Astrocyte (in vitro differentiated cells and primary cell): ENCODE measurements around the gene BRD7.

Experiments used
- CTCF ChIP-seq: IDR thresholded peaks from 2 replicates; pipeline ENCODE4 v1.5.1; 2011; ENCODE audit warnings: low read depth, mild to moderate bottlenecking, inconsistent platforms, low read length, moderate library complexity; ENCODE audit not compliant: insufficient read depth
- EZH2 ChIP-seq: IDR thresholded peaks from 2 replicates; pipeline ENCODE4 v1.6.1; 2012; ENCODE audit warnings: mild to moderate bottlenecking, low read length, inconsistent platforms; ENCODE audit not compliant: insufficient read depth

- TF ChIP-seq CTCF (no peak), EZH2 (no peak)
Observed at GRCh38 chr16:50340578-50340977, 28.2 kb downstream of the BRD7 start.
